Testis (tissue), 3 donors: ENCODE data around the gene SIVA1. TPM values are rescaled to one million over a fixed set of nuclear protein-coding genes. Genes with fewer than 3 reads are reported as not detected.

Experiments used
- DNase-seq: peaks from one replicate; pipeline ENCODE4 v3.0.0-alpha.2; 2019
- H3K27ac ChIP-seq, 2 donors: fragments of 200-600 bp; sonication (generic); one replicate each; pipeline ENCODE4 v1.5.1; 2019
- H3K27me3 ChIP-seq: fragments of 200-600 bp; sonication (generic); one replicate; pipeline ENCODE4 v1.5.1; 2019
- H3K36me3 ChIP-seq: fragments of 200-600 bp; sonication (generic); one replicate; pipeline ENCODE4 v1.5.1; 2017; ENCODE audit warnings: low read depth; ENCODE audit errors: missing control alignments
- H3K4me1 ChIP-seq: fragments of 200-600 bp; sonication (generic); one replicate; pipeline ENCODE4 v1.5.1; 2019
- H3K4me3 ChIP-seq, 2 donors: fragments of 200-600 bp; sonication (generic); one replicate each; pipeline ENCODE4 v1.5.1; 2017 to 2019
- H3K9me3 ChIP-seq: fragments of 200-600 bp; sonication (generic); one replicate; pipeline ENCODE4 v1.5.1; 2017
- CTCF ChIP-seq, 3 experiments: fragments of 450-650 bp in 2 of 3; fragments of 200-600 bp in 1 of 3; sonication (generic) in 1 of 3; IDR thresholded peaks; one replicate each; pipeline ENCODE4 v1.5.1; 2016 to 2019; ENCODE audit warnings: antibody characterized with exemption in 3 of 3, mild to moderate bottlenecking in 2 of 3, moderate library complexity in 1 of 3
- POLR2A ChIP-seq: fragments of 450-650 bp; IDR thresholded peaks from one replicate; pipeline ENCODE4 v1.6.1; 2017; ENCODE audit warnings: antibody characterized with exemption, mild to moderate bottlenecking, moderate library complexity
- WGBS, 2 donors: methylation state at CpG; one replicate each; pipeline ENCODE4 v1.1.5; 2018; 5-methylcytosine and 5-hydroxymethylcytosine counted together
- intact Hi-C: fragments of 100-400 bp; cut with DNase I; formaldehyde crosslinking; loops from one replicate; pipeline ENCODE4 v1.15.1; 2023; ENCODE audit warnings: low total_unique reads
- polyA plus RNA-seq: library from polyadenylated mRNA; stranded (reverse); fragments of 350-450 nt; fragmentation: Illumina TruSeq; extraction: RNeasy Lipid Tissue Mini Kit (QIAGEN cat#74804); gene quantifications from one replicate; pipeline ENCODE4 v1.2.3, GENCODE V29; 2014; ENCODE audit warnings: low read depth, low replicate concordance; ENCODE audit not compliant: insufficient read depth
- total RNA-seq, 2 donors: library from RNA; depleted of rRNA; stranded (reverse); fragments of >200 nt; gene quantifications; one replicate each; pipeline ENCODE4 v1.2.3, GENCODE V29; 2016

SIVA1 gene
- total and polyA plus RNA-seq, 3 donors from 2014 or later: 99.5 to 247 (median 236) TPM

DNA sequence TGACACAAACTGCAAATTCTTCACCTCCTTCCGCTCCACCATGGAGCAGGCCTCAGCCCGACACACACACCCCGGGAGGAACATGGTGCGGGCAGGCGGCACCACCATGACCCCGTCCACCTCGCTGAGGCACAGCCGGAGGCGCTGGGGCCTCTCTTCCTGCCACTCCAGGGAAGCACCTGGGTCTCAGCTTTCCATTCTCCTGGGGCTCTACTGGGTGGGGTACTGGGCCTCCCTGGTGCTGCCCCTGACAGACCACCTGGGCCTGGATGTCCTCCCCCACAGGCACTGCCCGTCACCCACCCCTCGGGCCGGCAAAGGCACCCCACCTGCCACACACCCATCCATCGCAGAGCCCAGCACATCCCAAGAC is 32.7 kb downstream of the SIVA1 start:
- WGBS, 2 donors: 90 to 91% methylated on average over 4 to 13 of the region's 13 CpGs
- no peaks in the 10 kb centered on the region for H3K36me3 ChIP-seq
- intact Hi-C loops: no loop called here
- H3K4me1 ChIP-seq: peaks cover 38% of the 10 kb centered on the region
- TF ChIP-seq POLR2A: no peak
- no peak for TF ChIP-seq CTCF (IDR thresholded peaks at IDR 0.05)
- no peaks in the 10 kb centered on the region for H3K9me3 ChIP-seq
- H3K27me3 ChIP-seq: no peaks in the 10 kb centered on the region
- no peak overlapping the region for H3K27ac ChIP-seq
- DNase-seq: no peak
- no peak overlapping the region for H3K4me3 ChIP-seq

GRCh38 chr14:104786091-104786586 is 33.2 kb downstream of the SIVA1 start:
- peaks cover 38% of the 10 kb centered on the region for H3K4me1 ChIP-seq
- no peaks in the 10 kb centered on the region for H3K9me3 ChIP-seq
- TF ChIP-seq POLR2A (no peak), CTCF (IDR thresholded peaks at IDR 0.05) (no peak)
- intact Hi-C loops: no loop called here
- H3K27ac ChIP-seq: no peak overlapping the region
- 45 to 60% methylated on average over 7 to 12 of the region's 14 CpGs for WGBS, 2 donors
- no peaks in the 10 kb centered on the region for H3K36me3 ChIP-seq
- H3K27me3 ChIP-seq: no peaks in the 10 kb centered on the region
- H3K4me3 ChIP-seq: no peak overlapping the region
- DNase-seq: peak; percentile 54

GRCh38 chr14:104786726-104787675 is 34.1 kb downstream of the SIVA1 start:
- DNase-seq: no peak
- H3K4me3 ChIP-seq: no peak overlapping the region
- H3K9me3 ChIP-seq: no peaks in the 10 kb centered on the region
- intact Hi-C loops: no loop called here
- H3K27ac ChIP-seq: peak overlapping the region in 1 of 2 donors; percentile 24
- WGBS, 2 donors: 83 to 88% methylated on average over 14 to 28 of the region's 30 CpGs
- no peaks in the 10 kb centered on the region for H3K36me3 ChIP-seq
- peaks cover 41% of the 10 kb centered on the region for H3K4me1 ChIP-seq
- TF ChIP-seq CTCF (IDR thresholded peaks at IDR 0.05): no peak
- TF ChIP-seq POLR2A: no peak
- no peaks in the 10 kb centered on the region for H3K27me3 ChIP-seq

GRCh38 chr14:104787736-104788135 is 34.8 kb downstream of the SIVA1 start:
- intact Hi-C loops: no loop called here
- TF ChIP-seq CTCF (IDR thresholded peaks at IDR 0.05) (no peak), POLR2A (no peak)
- Histone ChIP-seq H3K4me3 (no peak overlapping the region), H3K4me1 (peaks cover 48% of the 10 kb centered on the region), H3K27me3 (no peaks in the 10 kb centered on the region), H3K36me3 (no peaks in the 10 kb centered on the region), H3K27ac (no peak overlapping the region), H3K9me3 (no peaks in the 10 kb centered on the region)
- 71 to 84% methylated on average over 5 to 7 of the region's 7 CpGs for WGBS, 2 donors
- DNase-seq: no peak
